Measurements from ENCODE around the gene MYOCOS.

The MYOCOS gene

DNA sequence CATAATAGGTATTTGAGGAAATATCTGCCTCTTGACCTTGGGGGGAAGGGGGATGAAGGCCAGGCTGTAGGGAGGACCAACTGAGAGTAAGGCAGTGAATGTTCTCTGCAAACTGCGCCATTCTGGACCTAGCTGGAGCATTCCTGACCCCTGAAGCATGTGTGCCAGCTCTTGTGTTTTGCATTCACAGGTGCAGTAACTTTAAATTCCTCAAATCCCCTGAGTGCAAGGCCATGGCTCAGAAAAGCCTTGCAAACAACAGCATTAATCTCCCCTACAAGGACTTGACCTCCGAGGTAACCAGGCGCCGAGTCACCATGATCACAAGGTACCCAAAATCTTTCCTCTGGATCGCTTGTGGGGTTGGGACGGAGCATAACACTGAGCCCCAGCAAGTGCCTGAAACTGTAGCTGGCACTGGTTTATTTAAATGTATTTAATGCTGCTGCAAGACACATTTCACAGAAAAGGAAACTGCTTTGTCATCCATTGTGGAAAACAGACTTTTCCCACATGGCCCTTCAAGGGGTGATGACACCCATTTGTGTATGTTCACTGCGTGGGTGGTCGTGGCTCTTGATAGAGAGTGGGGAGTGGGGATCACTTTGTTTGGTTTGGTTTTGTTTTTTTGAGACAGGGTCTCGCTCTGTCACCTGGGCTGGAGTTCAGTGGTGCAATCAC, 1.7 kb downstream of the MYOCOS start:
- no peak overlapping the region for H3K4me3 ChIP-seq (ENCODE audit: control insufficient read depth, low read depth, low read length)
- no peak for DNase-seq (ENCODE audit: low read depth)
- TF ChIP-seq, protein P1, sequence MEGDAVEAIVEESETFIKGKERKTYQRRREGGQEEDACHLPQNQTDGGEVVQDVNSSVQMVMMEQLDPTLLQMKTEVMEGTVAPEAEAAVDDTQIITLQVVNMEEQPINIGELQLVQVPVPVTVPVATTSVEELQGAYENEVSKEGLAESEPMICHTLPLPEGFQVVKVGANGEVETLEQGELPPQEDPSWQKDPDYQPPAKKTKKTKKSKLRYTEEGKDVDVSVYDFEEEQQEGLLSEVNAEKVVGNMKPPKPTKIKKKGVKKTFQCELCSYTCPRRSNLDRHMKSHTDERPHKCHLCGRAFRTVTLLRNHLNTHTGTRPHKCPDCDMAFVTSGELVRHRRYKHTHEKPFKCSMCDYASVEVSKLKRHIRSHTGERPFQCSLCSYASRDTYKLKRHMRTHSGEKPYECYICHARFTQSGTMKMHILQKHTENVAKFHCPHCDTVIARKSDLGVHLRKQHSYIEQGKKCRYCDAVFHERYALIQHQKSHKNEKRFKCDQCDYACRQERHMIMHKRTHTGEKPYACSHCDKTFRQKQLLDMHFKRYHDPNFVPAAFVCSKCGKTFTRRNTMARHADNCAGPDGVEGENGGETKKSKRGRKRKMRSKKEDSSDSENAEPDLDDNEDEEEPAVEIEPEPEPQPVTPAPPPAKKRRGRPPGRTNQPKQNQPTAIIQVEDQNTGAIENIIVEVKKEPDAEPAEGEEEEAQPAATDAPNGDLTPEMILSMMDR (conservative IDR thresholded peaks at IDR 0.05; ENCODE audit: control insufficient read depth, insufficient read depth, low read depth, low read length), result no peak

DNA sequence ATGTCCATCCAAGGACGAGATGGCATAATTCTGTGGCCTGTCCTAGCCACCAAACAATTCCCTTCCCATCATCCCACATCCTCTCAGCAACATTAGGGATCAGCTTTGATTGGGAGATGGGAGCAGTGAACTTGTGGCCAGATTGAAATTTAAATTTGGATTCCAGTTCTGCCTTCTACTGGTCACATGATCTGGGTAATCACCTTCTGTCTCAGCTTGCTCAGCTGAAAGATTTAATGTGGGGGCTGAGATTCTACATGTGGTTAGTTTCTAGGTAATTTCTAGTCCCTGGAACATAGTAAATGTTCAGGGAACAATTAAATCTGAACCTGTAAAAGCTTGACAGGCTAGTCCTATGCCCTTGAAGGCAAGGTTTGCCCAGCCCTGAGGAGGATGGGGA, 3.2 kb downstream of the MYOCOS start:
- TF ChIP-seq, protein P1 (conservative IDR thresholded peaks at IDR 0.05; ENCODE audit: control insufficient read depth, insufficient read depth, low read depth, low read length), result no peak
- no peak for DNase-seq (ENCODE audit: low read depth)
- H3K4me3 ChIP-seq (ENCODE audit: control insufficient read depth, low read depth, low read length), result no peak overlapping the region

DNA sequence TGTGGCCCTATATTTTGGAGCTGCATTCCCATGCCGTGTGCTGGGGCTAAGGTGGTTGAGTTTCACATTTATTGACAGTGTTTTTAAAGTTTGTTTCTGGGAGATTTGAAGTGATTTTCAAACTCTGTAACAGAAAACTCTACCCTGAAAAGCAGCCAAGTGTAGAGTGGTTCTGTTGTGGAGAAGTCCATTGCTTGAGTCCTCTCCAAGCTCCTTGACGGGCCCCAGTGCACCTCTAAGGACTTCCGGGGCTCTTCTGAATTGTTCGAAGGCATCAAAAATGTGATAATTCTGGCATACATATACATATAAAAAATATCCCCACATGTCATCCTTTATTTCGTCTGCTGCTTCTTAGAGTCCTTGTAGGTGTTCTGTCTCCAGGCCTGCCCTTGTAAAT, 5.0 kb downstream of the MYOCOS start:
- TF ChIP-seq, protein P1 (conservative IDR thresholded peaks at IDR 0.05; ENCODE audit: control insufficient read depth, insufficient read depth, low read depth, low read length), result no peak
- no peak overlapping the region for H3K4me3 ChIP-seq (ENCODE audit: control insufficient read depth, low read depth, low read length)
- DNase-seq (ENCODE audit: low read depth), result no peak

DNA sequence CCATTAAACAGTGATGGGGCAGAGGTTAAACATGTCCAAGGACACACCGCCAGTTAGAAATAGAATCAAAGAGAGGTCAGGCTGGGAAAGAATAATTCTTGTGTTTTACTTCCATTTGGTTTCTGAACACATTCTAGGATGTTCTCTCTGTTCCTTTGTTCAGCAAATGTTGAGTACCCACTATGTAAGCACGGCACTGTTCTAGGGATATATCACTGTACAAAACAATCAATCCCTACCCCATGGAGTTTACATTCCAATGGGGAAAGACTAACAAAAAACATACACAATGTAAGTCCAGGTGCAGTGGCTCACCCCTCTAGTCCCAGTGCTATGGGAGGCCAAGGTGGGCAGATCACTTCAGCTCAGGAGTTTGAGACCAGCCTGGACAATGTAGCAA, 6.2 kb downstream of the MYOCOS start:
- TF ChIP-seq, protein P1 (conservative IDR thresholded peaks at IDR 0.05; ENCODE audit: control insufficient read depth, insufficient read depth, low read depth, low read length), result no peak
- no peak for DNase-seq (ENCODE audit: low read depth)
- no peak overlapping the region for H3K4me3 ChIP-seq (ENCODE audit: control insufficient read depth, low read depth, low read length)

DNA sequence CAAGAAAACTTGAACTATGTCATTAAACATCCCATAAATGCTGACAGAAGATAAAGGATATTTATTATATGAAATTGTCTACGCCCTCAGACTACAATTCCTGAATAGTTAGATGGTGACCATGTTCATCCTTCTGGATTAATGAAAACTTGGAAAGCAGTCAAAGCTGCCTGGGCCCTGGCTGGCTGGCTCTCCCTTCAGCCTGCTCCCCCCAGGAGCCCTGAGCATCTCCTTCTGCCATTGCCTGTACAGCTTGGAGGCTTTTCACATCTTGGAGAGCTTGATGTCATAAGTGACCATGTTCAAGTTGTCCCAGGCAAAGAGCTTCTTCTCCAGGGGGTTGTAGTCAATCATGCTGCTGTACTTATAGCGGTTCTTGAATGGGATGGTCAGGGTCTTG, 13.6 kb downstream of the MYOCOS start:
- no peak overlapping the region for H3K4me3 ChIP-seq (ENCODE audit: control insufficient read depth, low read depth, low read length)
- DNase-seq (ENCODE audit: low read depth), result no peak
- TF ChIP-seq, protein P1 (conservative IDR thresholded peaks at IDR 0.05; ENCODE audit: control insufficient read depth, insufficient read depth, low read depth, low read length), result no peak

DNA sequence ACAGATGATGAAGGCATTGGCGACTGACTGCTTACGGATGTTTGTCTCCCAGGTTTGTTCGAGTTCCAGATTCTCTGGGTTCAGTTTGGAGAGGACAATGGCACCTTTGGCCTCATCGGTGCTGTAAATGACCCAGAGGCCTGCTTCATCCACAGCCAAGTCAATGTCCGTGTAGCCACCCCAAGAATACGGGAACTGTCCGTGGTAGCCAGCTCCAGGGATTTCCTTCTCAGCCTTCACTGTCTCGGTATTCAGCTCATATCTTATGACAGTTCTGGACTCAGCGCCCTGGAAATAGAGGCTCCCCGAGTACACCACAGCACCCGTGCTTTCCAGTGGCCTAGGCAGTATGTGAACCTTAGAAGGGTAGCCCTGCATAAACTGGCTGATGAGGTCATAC, 14.1 kb downstream of the MYOCOS start:
- no peak overlapping the region for H3K4me3 ChIP-seq (ENCODE audit: control insufficient read depth, low read depth, low read length)
- peak; percentile 6 for DNase-seq (ENCODE audit: low read depth)
- TF ChIP-seq, protein P1 (conservative IDR thresholded peaks at IDR 0.05; ENCODE audit: control insufficient read depth, insufficient read depth, low read depth, low read length), result no peak

Measured in fibroblast of mammary gland (primary cell).